HUES48 (cell line): ENCODE measurements around the gene COG4.
A peak's percentile ranks its signal among the peaks of the same experiment; 100 is the strongest.
"Not testable (repeated sequence)": the region's sequence is repeated elsewhere in the genome, so short reads cannot be mapped to it uniquely, and the experiment has no call there.

Source experiments
- H3K27ac ChIP-seq: one replicate; pipeline ENCODE4 v1.7.0; 2013; ENCODE audit warnings: low read depth, low read length, inconsistent platforms
- H3K27me3 ChIP-seq: 2 replicates; pipeline ENCODE4 v1.6.1; 2013; ENCODE audit warnings: mild to moderate bottlenecking, low read length; ENCODE audit not compliant: control insufficient read depth, insufficient read depth
- H3K36me3 ChIP-seq: 2 replicates; pipeline ENCODE4 v1.6.1; 2013; ENCODE audit warnings: low read length; ENCODE audit not compliant: control insufficient read depth, insufficient read depth
- H3K4me1 ChIP-seq: 2 replicates; pipeline ENCODE4 v1.6.1; 2013; ENCODE audit warnings: mild to moderate bottlenecking, low read length; ENCODE audit not compliant: control insufficient read depth, insufficient read depth
- H3K4me3 ChIP-seq: 2 replicates; pipeline ENCODE4 v1.5.1; 2013; ENCODE audit warnings: mild to moderate bottlenecking, low read depth, low read length
- H3K9ac ChIP-seq: 2 replicates; pipeline ENCODE4 v1.6.1; 2013; ENCODE audit warnings: mild to moderate bottlenecking, low read depth, low read length, moderate library complexity
- H3K9me3 ChIP-seq: 2 replicates; pipeline ENCODE4 v1.6.1; 2013; ENCODE audit warnings: low read length; ENCODE audit not compliant: control insufficient read depth, insufficient read depth

Gene COG4

DNA sequence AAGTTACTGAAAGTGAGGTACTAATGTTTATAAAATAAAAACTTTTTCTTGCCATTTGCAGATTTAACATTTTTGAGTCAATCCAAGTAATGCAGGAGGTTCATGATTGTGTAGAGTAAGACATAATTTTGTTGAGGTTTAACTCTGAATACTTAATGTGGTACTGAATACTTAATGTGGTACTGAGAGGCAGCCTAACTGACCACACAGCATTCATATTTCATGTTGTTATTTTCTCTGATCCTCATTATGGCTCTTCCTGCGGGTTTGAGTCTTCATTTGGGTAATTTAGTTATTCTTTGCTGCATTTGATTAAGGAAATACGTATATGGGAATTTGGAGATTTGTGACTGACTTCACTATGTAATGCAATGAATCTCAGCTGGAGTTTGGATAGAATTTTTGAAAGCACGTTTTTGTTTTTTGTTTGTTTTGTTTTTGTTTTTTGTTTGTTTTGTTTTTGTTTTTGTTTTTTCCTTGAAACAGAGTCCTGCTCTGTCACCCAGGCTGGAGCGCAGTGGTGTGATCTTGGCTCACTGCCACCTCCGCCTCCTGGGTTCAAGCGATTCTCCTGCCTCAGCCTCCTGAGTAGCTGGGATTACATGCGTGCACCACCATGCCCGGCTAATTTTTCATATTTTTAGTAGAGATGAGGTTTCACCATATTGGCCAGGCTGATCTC is 4.1 kb upstream of the COG4 start:
- Histone ChIP-seq H3K9ac (no peak overlapping the region), H3K4me3 (no peak overlapping the region), H3K27me3 (no peaks in the 10 kb centered on the region), H3K9me3 (no peaks in the 10 kb centered on the region), H3K4me1 (peaks cover 13% of the 10 kb centered on the region), H3K27ac (no peak overlapping the region), H3K36me3 (peaks cover 69% of the 10 kb centered on the region)

DNA sequence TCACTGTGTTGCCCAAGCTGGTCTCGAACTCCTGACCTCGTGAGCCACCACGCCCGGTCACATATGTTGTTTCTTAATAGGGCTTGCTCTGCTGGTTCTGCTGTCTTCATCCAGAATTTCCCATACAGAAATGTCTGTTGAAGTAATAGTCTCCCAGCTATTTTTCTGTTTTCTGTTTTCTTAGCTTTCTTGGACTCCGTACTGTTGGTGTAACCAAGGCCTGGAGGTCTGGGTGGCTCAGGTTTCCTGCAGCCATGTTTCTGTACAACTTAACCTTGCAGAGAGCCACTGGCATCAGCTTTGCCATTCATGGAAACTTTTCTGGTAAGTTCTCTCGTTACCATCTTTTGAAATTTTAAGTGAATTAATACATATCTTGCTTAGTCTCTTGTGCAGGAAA is 3.0 kb upstream of the COG4 start:
- H3K27me3 ChIP-seq: no peaks in the 10 kb centered on the region
- H3K36me3 ChIP-seq: peaks cover 59% of the 10 kb centered on the region

DNA sequence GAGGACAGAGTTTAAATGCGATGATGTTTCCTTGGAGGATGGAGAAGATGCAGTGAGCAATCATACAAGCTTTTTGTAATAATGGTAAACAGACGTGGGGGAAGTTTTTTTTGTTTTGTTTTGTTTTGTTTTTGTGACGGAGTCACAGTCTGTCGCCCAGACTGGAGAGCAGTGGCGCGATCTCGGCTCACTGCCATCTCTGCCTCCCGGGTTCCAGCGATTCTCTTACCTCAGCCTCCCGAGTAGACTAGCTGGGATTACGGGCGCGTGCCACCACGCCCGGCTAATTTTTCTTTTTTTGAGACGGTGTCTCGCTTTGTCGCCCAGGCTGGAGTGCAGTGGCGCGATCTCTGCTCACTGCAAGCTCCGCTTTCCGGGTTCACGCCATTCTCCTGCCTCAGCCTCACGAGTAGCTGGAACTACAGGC is 1.1 kb upstream of the COG4 start:
- H3K9me3 ChIP-seq, H3K27me3 ChIP-seq: not testable (repeated sequence)
- H3K4me1 ChIP-seq: peaks cover 16% of the 10 kb centered on the region
- H3K9ac ChIP-seq: peak overlapping the region; percentile 94
- H3K36me3 ChIP-seq: peaks cover 43% of the 10 kb centered on the region
- H3K4me3 ChIP-seq: peak overlapping the region; percentile 87
- peak overlapping the region; percentile 95 for H3K27ac ChIP-seq

More for the DNA sequence above, 3.0 kb upstream of the COG4 start:
- Histone ChIP-seq H3K4me3 (peak overlapping the region; percentile 1; the same call in 1 of the 2 replicates), H3K9me3 (no peaks in the 10 kb centered on the region), H3K9ac (no peak overlapping the region), H3K4me1 (peaks cover 16% of the 10 kb centered on the region), H3K27ac (no peak overlapping the region)

DNA sequence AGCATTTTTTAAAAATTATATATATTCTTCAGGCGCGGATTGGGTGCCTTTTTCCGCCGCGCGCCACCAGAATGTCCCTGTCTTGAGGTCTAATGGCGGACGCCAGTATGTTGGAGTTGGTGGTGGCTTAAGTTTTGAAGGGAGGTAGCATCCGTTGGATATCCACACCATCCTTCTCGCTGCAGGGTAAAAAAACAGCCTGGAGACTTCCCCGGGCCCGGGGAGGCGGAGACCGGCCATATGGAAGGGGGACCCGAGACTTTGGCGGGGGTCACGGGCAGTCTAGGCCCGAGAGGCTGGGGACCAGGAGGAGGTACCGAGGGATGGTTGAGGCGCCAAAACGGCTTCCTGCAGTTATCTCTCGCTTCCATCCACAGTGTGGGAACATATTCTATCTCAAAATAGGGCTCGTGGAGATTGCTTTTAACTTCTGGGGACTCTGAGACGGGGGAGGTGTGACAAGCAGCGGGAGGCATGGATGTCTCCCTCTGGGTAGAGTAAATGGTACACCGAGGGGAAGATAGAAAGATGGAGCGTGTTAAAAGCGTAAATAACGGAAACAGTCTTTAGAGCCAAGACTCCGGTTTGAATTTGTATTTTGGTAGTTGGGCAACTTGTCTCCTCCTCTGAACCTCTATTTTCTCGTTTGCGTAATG is 517 bp upstream of the COG4 start, which contains the start of gene SF3B3:
Gene SF3B3 (plus strand): TSS at position 74 of the 656 bp plus-strand sequence. CDS start 2,841 bp downstream, outside the sequence.
- Histone ChIP-seq H3K4me1 (peaks cover 16% of the 10 kb centered on the region), H3K4me3 (peak within 1 kb of the TSS; percentile 87), H3K27ac (peak within 1 kb of the TSS; percentile 95), H3K36me3 (peaks cover 39% of the 10 kb centered on the region), H3K9me3 (no peaks in the 10 kb centered on the region), H3K27me3 (no peaks in the 10 kb centered on the region), H3K9ac (peak within 1 kb of the TSS; percentile 94)

DNA sequence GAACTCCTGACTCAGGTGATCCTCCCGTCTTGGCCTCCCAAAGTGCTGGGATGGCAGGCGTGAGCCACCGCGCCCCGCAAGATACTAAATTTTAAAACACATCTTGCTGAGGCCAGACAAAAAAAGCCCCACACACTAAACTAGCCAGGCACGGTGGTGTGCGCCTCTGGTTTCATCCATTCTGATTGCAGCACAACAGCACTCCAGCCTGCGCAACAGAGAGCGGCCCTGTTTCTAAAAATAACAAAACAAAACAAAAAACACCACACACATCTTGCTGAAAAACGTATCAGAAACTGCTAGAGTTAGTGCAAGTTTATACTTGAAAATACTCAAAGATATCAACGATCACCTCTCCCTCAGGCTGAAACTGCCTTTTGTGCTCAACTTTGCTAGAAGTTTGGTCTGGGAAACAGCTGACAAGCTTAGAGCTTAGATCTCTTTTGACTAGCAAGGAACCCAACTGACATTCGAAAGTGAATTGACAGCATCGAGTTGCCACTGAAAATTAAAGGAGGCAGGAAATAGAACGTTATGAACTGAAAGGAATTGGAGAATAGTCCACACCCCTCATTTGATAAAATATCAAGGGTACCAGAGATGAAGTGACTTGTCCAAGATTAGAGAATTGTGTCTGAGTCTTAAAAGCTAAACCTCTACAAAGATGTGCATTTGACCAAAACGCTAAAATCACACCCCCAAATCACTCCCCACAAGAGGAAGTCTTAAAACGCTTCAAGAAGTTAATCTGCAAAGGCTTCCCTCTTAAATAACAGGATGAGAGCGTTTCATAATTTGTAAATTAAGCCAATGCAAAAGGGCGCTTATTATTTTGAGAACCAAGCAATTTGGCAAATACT is 908 bp downstream of the COG4 start:
- peak overlapping the region; percentile 95 for H3K27ac ChIP-seq
- no peaks in the 10 kb centered on the region for H3K9me3 ChIP-seq
- H3K36me3 ChIP-seq: peaks cover 34% of the 10 kb centered on the region
- H3K27me3 ChIP-seq: no peaks in the 10 kb centered on the region
- peak overlapping the region; percentile 94; the same call in 1 of the 2 replicates for H3K9ac ChIP-seq
- peaks cover 16% of the 10 kb centered on the region for H3K4me1 ChIP-seq
- H3K4me3 ChIP-seq: peak overlapping the region; percentile 87

DNA sequence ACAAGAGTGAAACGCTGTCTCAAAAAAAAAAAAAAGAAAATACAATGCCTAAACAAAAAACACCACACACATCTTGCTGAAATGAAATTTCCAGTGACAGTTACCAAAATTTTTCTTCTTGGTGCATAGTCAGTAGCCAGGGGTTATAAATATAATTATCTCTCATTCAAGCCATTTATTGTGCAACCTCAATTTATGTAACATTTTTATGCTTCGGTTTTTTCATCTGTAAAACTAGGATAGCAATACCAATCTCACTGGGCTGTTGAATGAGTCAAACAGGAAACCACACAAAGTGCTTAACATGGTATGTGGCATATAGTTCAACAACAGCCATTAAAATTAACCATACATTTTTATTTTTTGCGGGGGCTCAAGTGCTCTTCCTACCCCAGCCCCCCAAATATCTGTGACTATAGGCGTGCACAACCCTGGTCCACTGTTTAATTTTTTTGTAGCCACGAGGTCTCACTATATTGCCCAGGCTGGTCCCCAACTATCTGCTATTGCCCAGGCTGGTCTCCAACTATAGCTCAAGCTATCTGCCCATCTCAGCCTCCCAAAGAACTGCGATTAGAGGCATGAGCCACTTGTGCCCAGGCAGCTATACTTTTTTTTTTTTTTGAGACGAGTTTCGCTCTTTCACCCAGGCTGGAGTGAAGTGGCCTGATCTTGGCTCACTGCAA is 2.6 kb downstream of the COG4 start:
- peaks cover 35% of the 10 kb centered on the region for H3K36me3 ChIP-seq
- H3K4me1 ChIP-seq: peaks cover 10% of the 10 kb centered on the region
- no peaks in the 10 kb centered on the region for H3K9me3 ChIP-seq
- H3K9ac ChIP-seq: no peak overlapping the region
- no peak overlapping the region for H3K4me3 ChIP-seq
- H3K27ac ChIP-seq: no peak overlapping the region
- H3K27me3 ChIP-seq: no peaks in the 10 kb centered on the region

DNA sequence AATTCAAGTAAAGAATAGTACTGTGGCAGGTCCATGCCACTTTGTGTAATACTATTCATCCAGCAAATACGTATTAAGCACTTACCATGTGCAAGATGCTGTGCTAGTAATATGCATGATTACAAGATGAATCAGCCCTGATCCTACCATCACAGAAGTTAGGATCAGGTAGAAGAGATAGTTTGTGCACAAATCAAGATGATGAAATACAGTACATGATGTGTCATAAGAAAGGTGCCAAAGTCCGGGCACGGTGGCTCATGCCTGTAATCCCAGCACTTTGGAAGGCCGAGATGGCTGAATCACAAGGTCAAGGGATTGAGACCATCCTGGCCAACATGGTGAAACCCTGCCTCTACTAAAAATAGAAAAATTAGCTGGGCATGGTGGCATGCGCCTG is 10.9 kb downstream of the COG4 start:
- H3K4me3 ChIP-seq: no peak overlapping the region
- H3K9ac ChIP-seq: no peak overlapping the region
- H3K4me1 ChIP-seq: no peaks in the 10 kb centered on the region
- no peaks in the 10 kb centered on the region for H3K9me3 ChIP-seq
- no peaks in the 10 kb centered on the region for H3K27me3 ChIP-seq
- peaks cover 89% of the 10 kb centered on the region for H3K36me3 ChIP-seq
- H3K27ac ChIP-seq: no peak overlapping the region

DNA sequence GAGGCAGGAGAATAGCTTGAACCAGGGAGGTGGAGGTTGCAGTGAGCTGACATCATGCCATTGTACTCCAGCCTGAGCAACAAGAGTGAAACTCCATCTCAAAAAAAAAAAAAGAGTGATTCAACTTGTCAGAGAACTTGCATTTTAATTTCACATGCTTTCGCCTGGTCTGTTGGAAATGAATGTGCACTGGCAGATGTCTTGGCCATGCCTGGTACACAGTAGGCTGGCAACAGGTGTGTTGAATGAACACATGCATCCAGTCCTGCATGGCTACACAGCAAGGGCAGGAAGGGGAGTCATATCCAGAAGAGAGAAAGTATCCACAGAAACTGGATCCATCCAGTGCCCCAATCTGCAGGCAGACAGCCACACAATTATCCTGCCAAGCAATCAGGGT is 11.5 kb downstream of the COG4 start:
- peaks cover 89% of the 10 kb centered on the region for H3K36me3 ChIP-seq
- no peaks in the 10 kb centered on the region for H3K9me3 ChIP-seq
- no peak overlapping the region for H3K9ac ChIP-seq
- no peak overlapping the region for H3K4me3 ChIP-seq
- no peaks in the 10 kb centered on the region for H3K27me3 ChIP-seq
- H3K27ac ChIP-seq: no peak overlapping the region
- no peaks in the 10 kb centered on the region for H3K4me1 ChIP-seq

DNA sequence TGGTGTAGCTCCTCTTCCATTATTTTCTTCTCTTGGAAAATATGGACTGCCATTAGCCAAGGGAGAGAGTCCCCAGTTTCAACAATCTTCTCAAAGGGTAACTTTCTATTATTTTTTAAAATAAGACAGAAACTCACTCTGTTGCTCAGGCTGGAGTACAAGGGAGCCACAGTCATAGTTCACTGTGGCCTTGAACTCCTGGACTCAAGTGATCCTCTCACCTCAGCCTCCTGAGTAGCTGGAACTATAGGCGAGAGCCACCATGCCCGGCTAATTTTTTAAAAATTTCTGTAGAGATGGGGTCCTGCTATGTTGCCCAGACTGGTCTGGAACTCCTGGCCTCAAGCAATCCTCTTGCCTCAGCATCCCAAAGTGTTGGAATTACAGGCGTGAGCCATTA is 13.1 kb downstream of the COG4 start:
- Histone ChIP-seq H3K36me3 (peaks cover 74% of the 10 kb centered on the region), H3K9me3 (no peaks in the 10 kb centered on the region)

DNA sequence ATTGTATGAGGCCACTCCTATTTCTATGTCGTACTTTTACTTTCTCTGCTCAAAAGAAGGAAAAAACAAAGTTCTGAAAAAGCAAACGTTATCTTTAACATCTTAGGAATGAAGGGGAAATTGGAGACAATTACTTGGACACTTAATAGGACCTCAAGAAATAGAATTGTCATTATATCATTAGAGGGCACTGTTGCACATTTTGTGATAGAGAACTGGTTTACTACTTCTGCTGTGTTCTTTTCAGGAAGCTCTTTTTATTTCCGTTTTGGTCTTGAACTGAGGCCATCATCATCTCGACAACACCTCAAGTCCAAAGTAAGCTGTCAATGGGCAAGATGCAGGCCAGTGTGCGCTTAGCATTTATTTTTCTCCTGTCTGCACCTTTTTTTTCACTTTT is 14.6 kb downstream of the COG4 start:
- peaks cover 69% of the 10 kb centered on the region for H3K36me3 ChIP-seq
- H3K9me3 ChIP-seq: no peaks in the 10 kb centered on the region
- H3K27me3 ChIP-seq: no peaks in the 10 kb centered on the region
- no peaks in the 10 kb centered on the region for H3K4me1 ChIP-seq
- no peak overlapping the region for H3K4me3 ChIP-seq
- no peak overlapping the region for H3K27ac ChIP-seq
- H3K9ac ChIP-seq: no peak overlapping the region

More for the DNA sequence above, 13.1 kb downstream of the COG4 start:
- H3K27me3 ChIP-seq: no peaks in the 10 kb centered on the region
- no peak overlapping the region for H3K9ac ChIP-seq
- H3K4me3 ChIP-seq: no peak overlapping the region
- no peak overlapping the region for H3K27ac ChIP-seq
- no peaks in the 10 kb centered on the region for H3K4me1 ChIP-seq
